Stimulated activated CD4-positive, alpha-beta T cell treated with anti-CD3 and anti-CD28 coated beads, Interleukin-4, amount 100 ng/mL, for 24 hours (primary cell): ENCODE data around the gene SPNS1.
"Not testable (repeated sequence)": the region's sequence is repeated elsewhere in the genome, so short reads cannot be mapped to it uniquely, and the experiment has no call there.

Experiments used
- DNase-seq: peaks from one replicate; pipeline ENCODE4 v3.0.0-alpha.2; 2020

SPNS1 gene

DNA sequence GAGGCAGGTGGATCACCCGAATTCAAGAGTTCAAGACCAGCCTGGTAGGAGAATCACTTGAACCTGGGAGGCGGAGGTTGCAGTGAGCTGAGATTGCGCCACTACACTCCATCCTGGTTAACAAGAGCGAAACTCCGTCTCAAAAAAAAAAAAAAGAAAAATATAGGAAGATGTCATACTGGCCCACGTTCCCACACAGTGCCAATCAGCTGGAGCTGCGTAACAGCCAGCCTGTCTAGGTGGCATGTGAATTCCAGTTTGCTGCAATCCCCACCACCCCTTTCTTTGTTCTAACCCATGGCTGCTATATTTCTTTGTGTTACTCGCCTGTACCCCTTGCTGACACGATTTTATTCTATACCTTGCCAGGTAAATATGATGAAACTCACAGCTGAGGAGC is 16.4 kb upstream of the SPNS1 start:
- no peak for DNase-seq

DNA sequence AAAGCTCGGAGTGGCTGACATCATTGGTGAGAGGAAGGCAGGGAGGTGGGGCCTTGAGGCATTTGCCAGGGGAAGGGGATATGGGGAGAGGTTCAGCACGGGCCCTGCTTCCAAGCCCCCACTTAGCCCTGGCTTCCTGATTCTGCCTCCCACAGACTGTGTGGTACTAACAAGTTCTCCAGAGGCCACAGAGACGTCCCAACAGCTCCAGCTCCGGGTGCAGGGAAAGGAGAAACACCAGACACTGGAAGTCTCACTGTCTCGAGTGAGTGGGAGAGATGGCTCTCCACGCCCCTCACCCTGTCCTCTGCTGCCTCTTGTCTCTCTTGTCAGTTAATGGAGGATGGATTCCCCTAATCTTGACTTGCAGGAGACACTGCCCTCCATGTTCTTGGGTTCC is 15.7 kb upstream of the SPNS1 start:
- no peak for DNase-seq

DNA sequence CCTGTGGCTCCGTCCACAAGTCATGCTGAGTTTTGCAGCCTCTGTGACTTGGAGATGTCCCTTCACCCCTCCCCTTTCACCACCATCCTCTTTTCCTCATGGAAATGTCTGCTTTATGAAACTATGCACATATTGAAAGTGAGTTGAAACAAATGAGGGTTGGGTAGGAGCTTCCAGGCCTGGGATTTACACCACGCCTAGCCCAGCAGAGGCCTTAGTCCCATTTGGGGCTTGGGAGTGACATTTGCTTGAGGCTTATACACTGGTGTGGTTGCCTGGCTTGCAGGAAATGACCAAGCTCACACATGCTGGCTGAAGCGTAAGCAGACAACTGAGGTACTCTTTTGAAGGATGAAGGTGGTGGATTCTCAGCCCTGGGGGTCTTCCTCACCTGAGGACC is 10.5 kb upstream of the SPNS1 start:
- no peak for DNase-seq

DNA sequence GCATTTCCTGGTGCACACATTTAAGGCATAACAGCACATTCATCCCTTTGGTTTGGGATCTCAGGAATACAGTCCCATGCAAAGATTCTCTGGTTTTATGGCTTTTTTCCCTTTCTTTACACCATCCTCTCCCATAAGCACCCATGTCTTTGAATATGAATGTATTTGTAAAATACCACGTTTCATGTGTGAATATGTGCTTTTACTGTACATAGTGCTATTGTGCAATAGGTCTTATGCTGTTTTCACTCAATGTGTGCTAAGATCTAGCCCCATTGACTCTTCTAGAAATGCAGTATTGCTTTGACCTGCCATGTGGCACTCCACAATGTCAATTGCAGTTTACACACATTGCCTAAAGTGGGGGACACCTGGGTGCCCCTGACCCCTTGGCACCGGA is 10.1 kb upstream of the SPNS1 start:
- no peak for DNase-seq

DNA sequence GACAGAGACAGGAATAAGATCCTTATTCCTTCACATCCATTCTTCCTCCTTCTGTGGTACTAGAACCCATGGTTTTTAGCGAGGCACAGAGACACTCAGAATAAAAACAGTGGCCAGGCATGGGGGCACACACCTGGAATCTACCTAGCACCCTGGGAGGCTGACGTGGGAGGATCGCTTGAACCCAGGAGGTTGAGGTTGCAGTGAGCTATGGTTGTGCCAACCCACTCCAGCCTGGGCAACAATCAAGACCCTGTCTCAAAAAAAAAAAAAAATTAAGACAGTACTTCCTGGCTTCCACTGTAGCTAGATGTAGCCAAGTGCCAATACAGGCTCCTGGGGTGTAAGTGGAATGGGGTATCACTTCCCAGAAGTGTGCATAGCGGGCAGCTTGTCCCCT is 7.4 kb upstream of the SPNS1 start:
- no peak for DNase-seq

DNA sequence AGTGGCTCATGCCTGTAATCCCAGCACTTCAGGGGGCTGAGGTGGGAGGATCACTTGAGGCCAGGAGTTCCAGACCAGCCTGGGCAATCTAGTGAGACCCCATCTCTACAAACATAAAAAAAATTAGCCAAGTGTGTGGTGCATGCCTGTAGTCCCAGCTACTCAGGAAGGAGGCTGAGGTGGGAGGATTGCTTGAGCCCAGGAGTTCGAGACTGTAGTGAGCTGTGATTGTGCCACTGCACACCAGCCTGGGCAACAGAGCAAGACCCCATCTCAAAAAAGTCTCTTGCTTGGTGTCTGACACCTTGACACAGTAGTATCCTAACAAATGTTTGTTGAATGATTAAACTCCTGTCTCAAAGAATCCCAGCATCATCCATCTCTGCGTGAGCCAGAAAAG is 4.9 kb upstream of the SPNS1 start:
- DNase-seq, result not testable (repeated sequence)

DNA sequence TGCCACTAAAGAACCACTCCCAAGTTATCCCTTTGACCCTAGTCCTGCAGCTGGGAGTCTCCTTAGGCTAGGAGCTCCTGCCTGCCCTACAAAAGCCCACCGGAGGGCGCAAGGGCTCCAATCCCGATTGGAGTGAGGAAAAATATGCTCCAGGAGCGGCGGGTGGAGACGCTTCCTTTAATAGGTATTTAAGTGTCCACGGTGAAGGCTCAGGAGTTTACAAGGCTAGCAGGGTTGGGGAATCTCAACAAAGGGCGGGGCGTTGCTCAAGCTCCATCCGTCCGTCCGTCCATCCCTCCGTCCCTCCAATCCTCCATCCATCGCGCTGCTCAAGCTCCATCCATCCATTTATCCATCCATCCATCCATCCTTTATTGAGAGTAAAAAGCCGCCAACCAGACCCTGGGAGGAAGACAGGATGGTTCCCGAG is 556 bp upstream of the SPNS1 start:
- peak; percentile 53 for DNase-seq

DNA sequence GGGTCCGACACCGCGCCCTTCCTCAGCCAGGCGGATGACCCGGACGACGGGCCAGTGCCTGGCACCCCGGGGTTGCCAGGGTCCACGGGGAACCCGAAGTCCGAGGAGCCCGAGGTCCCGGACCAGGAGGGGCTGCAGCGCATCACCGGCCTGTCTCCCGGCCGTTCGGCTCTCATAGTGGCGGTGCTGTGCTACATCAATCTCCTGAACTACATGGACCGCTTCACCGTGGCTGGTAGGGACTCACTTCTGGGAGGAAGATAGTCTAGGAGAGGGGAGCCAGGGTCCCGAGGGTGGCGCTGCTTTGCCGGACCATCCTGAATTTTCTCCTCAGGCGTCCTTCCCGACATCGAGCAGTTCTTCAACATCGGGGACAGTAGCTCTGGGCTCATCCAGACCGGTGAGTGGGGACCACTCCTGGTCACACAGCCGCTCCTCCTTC is 601 bp downstream of the SPNS1 start:
- DNase-seq, result no peak

DNA sequence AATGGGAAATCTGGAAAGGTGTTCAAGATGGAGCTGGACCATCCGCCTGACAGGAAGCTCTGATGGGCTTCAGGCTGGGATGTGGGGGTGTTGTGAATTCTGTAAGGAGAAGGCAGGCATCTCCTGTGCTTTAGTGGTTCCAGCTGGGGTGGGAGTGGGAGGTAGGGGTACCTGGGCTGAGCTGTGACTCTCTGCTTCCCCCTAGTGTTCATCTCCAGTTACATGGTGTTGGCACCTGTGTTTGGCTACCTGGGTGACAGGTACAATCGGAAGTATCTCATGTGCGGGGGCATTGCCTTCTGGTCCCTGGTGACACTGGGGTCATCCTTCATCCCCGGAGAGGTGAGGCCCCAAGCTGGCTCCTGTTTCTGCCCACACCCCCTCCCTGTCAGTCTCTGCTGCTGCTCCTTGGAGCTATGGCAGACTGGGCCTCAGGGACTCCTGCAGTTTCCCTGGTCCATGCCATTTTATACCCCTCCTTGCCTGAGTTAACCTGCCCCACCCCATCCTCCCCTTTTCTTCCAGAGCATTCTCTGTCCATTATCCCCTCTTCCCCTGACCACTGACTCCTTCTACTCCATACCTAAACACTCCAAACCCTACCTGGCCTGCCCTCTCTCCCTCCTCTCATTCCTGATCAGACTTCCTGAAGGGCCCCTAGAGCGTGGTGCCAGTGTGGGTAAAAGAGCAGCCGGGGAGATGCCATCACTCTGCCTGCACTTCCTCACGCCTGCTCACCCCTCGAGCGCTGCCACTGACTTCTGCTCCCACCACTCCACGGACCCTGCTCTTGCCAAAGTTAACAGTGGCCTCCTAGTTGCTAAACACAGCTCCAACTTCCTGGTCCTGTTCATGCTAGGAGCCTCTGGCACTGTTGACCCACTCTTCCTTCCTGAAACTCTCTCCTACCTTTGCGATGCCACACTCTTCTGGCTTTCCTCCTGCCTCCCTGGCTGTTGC is 3.4 kb downstream of the SPNS1 start:
- no peak for DNase-seq

DNA sequence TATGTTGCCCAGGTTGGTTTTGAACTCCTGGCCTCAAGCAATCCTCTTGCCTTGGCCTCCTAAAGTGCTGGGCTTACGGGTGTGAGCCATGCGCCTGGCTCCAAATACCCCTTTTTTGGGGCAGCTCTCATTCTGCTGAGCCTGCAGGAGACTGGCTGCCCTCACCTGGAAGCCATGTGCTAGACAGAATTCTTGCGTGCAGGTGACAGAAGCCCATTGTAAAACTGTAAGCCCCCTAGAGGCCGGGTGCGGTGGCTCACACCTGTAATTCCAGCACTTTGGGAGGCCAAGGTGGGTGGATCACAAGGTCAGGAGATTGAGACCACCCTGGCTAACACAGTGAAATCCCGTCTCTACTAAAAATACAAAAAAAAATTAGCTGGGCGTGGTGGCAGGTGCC is 5.8 kb downstream of the SPNS1 start:
- DNase-seq, result not testable (repeated sequence)

DNA sequence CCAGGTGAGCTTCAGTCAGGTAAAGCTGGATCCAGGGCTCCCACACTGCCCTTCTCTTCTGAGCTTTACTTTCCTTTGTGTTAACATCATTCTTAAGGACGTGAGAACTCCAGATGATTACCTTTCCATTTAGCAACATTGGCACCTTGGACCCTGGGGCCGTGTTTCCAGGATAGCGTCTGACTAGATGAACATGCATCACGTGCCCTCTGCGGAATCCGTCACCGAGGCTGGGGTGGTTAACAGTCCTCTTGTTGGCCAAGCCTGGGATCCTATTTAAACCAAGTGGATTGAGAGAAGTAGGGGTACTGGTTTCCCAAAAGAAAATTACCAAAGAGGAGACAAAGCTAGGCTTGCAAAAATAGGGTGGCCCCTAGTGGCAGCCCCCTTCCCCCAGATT is 6.4 kb downstream of the SPNS1 start:
- no peak for DNase-seq

DNA sequence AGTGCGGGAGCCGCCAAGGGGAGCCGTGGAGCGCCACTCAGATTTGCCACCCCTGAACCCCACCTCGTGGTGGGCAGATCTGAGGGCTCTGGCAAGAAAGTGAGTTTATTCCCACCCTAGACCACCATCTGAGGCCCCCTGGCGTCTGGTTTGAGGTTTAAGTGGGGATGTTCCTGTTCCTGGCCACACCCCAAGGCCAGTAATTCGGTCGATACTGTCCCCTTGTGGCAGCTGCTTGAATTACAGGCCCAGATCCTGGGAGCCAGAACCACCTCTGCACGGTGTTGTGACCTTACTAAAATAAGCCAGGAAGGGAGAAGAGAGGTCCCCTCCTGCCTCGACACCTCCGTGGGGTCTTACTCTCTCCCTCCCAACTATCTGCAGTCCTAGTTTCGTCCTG is 6.9 kb downstream of the SPNS1 start:
- DNase-seq, result peak; percentile 53

DNA sequence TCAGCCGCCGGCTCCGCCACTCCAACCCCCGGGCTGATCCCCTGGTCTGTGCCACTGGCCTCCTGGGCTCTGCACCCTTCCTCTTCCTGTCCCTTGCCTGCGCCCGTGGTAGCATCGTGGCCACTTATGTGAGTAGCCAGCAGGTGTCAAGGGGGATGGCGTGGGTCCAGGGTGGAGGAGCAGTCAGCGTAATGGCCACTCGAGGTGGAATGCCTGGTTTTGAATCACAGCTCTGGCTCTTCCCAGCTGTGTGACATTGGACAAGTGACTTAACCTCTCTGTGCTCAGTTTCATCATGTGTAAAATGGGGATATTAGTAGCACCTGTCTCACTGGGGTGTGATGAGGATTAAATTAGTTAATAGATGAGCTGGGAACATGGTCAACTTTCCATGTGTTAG is 7.8 kb downstream of the SPNS1 start:
- no peak for DNase-seq

DNA sequence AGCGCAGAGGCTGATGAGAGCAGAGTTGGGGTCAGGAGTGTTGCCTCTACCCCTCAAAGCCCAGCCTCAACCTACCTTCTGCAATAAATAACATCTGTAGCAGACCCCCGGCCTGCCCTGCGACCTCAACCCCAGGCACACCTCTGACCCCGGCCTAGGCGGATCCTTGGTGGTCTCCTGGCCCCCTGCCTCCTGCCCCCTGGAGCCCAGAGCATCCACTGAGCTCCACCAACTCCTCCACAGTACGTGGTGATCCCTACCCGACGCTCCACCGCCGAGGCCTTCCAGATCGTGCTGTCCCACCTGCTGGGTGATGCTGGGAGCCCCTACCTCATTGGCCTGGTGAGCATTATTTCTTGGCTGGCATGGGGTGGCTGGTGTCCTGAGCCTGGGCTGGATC is 8.4 kb downstream of the SPNS1 start:
- no peak for DNase-seq

DNA sequence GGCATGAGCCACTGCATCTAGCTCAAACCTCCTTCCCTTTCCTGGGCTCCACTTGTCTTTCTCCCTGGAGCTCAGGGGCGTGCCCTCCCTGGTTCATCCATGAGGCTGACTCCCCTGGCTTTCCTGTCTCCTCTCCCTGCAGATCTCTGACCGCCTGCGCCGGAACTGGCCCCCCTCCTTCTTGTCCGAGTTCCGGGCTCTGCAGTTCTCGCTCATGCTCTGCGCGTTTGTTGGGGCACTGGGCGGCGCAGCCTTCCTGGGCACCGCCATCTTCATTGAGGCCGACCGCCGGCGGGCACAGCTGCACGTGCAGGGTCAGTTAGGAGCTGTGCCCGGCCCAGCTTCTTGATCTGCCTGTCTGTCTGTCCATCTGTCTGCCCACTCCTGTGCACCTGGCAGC is 9.1 kb downstream of the SPNS1 start:
- DNase-seq, result no peak

DNA sequence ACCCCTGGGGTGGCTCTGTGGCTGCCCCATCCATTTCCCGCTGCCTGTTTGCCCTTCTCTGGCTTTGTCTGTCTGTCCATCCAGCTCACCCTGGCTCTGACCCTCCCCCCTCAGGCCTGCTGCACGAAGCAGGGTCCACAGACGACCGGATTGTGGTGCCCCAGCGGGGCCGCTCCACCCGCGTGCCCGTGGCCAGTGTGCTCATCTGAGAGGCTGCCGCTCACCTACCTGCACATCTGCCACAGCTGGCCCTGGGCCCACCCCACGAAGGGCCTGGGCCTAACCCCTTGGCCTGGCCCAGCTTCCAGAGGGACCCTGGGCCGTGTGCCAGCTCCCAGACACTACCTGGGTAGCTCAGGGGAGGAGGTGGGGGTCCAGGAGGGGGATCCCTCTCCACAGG is 9.5 kb downstream of the SPNS1 start:
- DNase-seq, result no peak

DNA sequence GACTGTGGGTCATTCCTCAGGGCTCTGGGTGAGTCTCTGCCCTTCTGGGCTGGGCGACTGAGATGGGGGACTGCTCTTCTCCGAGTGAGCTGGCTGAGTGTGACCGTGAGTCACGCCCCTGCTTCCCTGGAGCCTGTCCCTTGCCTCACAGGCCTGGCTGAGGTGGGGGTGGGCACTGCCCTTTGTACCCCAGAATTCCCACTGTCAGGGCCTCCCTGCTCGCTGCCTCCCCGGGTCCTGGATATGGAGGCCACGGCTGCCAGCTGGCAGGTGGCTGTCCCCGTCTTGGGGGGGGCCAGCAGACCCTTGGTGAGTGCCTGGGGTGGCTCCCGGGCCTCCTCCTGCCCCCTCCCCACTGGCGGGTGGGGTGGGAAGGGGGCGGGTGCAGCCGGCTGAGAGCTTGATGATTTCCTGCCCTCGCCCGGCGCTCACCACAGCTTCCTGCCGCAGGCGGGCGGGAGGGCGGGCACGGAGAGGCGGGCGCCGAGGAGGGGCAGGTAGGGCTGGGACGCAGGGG is 10.1 kb downstream of the SPNS1 start, which contains the start of gene LAT:
Gene LAT (plus strand): TSS at position 434 of the 517 bp plus-strand sequence. CDS start 366 bp downstream, outside the sequence.
- peak; percentile 71 for DNase-seq

DNA sequence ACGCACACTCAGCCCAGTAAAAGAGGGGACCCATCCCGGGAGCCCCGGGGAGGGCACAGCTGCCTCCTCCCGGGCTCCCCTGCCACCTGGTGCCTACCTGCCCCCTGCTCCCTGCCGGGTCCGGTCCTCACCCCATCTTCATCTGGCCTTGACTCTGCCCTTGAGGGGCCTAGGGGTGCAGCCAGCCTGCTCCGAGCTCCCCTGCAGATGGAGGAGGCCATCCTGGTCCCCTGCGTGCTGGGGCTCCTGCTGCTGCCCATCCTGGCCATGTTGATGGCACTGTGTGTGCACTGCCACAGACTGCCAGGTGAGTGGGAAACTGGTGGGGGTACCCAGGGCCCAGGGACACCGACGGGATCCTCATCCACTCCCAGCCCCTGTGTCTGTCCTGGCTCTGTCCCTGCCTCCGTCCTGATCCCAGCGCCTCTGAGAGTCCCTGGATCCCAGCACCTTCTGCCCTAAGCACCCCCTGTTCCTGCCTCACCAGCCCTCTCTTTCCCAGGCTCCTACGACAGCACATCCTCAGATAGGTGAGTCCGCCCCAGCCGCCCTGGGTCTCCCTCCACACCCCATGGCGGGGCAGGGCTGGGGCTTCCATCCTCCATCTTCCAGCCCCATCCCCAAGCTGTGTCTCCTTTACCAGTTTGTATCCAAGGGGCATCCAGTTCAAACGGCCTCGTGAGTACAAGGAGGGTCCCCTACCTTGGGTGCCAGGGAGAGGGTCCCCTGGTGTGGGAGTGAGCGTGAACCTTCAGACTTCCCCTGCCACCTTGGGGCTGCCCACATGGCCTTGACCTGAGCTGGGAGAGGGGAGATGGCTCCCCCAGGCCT is 10.8 kb downstream of the SPNS1 start:
- no peak for DNase-seq

DNA sequence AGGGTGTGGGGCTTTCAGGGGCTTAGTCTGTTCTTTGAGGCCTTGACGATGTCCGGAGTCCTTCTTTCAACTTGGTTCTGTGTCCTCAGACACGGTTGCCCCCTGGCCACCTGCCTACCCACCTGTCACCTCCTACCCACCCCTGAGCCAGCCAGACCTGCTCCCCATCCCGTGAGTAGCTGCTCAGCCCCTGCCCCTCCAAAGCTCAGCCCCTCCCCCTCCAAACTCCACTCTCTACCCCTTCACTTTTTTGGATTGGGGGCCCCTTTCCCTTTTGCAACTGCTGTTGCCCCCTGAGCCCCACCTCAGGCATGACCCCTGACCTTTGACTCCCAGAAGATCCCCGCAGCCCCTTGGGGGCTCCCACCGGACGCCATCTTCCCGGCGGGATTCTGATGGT is 11.5 kb downstream of the SPNS1 start:
- no peak for DNase-seq

DNA sequence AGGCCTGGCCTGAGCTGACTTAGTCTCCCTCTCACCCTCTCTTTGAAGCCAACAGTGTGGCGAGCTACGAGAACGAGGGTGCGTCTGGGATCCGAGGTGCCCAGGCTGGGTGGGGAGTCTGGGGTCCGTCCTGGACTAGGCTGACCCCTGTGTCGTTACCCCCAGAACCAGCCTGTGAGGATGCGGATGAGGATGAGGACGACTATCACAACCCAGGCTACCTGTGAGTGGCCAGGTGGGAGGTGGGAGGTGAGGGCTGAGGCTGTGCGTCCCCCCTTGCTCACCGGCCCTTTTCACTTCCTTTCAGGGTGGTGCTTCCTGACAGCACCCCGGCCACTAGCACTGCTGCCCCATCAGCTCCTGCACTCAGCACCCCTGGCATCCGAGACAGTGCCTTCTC is 11.9 kb downstream of the SPNS1 start:
- DNase-seq, result no peak

DNA sequence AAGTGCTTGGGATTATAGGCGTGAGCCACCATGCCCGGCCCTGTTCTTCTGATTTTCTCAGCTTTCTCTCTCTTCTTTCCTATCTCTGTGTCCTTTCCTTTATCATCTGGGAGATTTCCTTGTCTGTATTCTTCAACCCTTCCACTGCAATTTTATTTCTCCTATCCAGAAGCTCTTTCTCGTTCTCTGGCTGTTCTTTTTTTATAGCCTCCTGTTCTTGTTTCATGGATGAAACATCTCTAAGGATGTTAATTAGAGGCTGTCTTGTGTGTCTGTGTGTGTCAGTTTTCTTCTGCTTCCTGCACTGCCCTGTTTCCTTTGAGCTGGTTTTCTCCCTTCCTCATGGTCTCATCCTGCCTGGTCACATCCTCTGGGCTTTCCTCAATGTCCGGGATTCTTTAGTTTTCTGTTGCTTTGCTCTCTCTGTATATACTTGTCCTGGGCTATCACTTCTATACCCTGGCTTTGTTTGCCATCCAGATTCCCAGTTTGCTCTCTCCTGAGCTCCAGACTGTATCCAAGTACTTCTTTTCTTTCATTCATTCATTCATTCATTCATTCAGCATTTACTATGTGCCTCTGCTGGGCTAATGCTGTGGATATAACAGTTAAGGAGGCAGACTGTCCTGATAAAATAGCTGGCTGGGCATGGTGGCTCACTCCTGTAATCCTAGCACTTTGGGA is 12.7 kb downstream of the SPNS1 start:
- no peak for DNase-seq

DNA sequence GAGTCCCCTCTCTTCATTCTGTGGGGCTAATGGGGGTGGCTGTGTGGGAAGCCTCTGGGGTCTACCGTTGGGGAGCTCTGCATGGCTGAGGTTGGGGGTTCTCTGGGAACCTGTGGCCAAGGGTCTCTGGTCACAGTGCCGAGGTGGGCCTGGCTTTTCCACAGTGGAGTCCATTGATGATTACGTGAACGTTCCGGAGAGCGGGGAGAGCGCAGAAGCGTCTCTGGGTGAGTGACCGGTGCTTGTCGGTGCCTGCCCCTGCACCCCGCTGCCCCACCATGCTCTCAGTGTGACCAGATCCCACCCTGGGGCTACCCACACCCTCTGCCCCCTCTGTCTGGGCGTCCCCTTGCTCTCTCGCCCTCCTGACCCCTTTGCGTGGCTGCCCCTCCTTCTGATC is 14.8 kb downstream of the SPNS1 start:
- DNase-seq, result no peak
